ENCODE data around the gene TBC1D10A.
"Not testable (repeated sequence)": the region's sequence is repeated elsewhere in the genome, so short reads cannot be mapped to it uniquely, and the experiment has no call there.

The TBC1D10A gene

GRCh38 chr22:30347255-30347892, 20.6 kb upstream of the TBC1D10A start:
- H3K9ac ChIP-seq (ENCODE audit: low read length in 2 of 2): no peak overlapping the region
- H3K27me3 ChIP-seq (ENCODE audit: control insufficient read depth in 1 of 2, insufficient read depth in 2 of 2, low read length in 2 of 2): no peaks in the 10 kb centered on the region
- H3K36me3 ChIP-seq (ENCODE audit: control insufficient read depth in 2 of 2, insufficient read depth in 2 of 2, low read length in 2 of 2): peaks cover 64 to 73% of the 10 kb centered on the region in 2 donors
- peaks cover 6% of the 10 kb centered on the region for H3K4me1 ChIP-seq (ENCODE audit: control insufficient read depth, insufficient read depth, low read length)
- H3K27ac ChIP-seq (ENCODE audit: low read length): no peak overlapping the region
- H3K4me3 ChIP-seq (ENCODE audit: low read length in 2 of 2): no peak overlapping the region
- H3K9me3 ChIP-seq (ENCODE audit: control insufficient read depth in 2 of 2, low read length in 2 of 2): no peaks in the 10 kb centered on the region

GRCh38 chr22:30344447-30345200, 17.9 kb upstream of the TBC1D10A start:
- Histone ChIP-seq H3K36me3 (ENCODE audit: control insufficient read depth in 2 of 2, insufficient read depth in 2 of 2, low read length in 2 of 2) (peaks cover 73 to 82% of the 10 kb centered on the region in 2 donors), H3K27me3 (ENCODE audit: control insufficient read depth in 1 of 2, insufficient read depth in 2 of 2, low read length in 2 of 2) (no peaks in the 10 kb centered on the region), H3K4me1 (ENCODE audit: control insufficient read depth, insufficient read depth, low read length) (peaks cover 8% of the 10 kb centered on the region), H3K9me3 (ENCODE audit: control insufficient read depth in 2 of 2, low read length in 2 of 2) (no peaks in the 10 kb centered on the region), H3K9ac (ENCODE audit: low read length in 2 of 2) (no peak overlapping the region), H3K27ac (ENCODE audit: low read length) (no peak overlapping the region), H3K4me3 (ENCODE audit: low read length in 2 of 2) (no peak overlapping the region)

GRCh38 chr22:30340911-30341685, 14.4 kb upstream of the TBC1D10A start:
- Histone ChIP-seq H3K36me3 (ENCODE audit: control insufficient read depth in 2 of 2, insufficient read depth in 2 of 2, low read length in 2 of 2) (peaks cover 91 to 93% of the 10 kb centered on the region in 2 donors), H3K4me1 (ENCODE audit: control insufficient read depth, insufficient read depth, low read length) (peaks cover 6% of the 10 kb centered on the region), H3K27me3 (ENCODE audit: control insufficient read depth in 1 of 2, insufficient read depth in 2 of 2, low read length in 2 of 2) (no peaks in the 10 kb centered on the region), H3K9ac (ENCODE audit: low read length in 2 of 2) (no peak overlapping the region), H3K27ac (ENCODE audit: low read length) (no peak overlapping the region), H3K9me3 (ENCODE audit: control insufficient read depth in 2 of 2, low read length in 2 of 2) (no peaks in the 10 kb centered on the region), H3K4me3 (ENCODE audit: low read length in 2 of 2) (no peak overlapping the region)

GRCh38 chr22:30338802-30339201, 12.1 kb upstream of the TBC1D10A start:
- Histone ChIP-seq H3K36me3 (ENCODE audit: control insufficient read depth in 2 of 2, insufficient read depth in 2 of 2, low read length in 2 of 2) (peaks cover 88 to 92% of the 10 kb centered on the region in 2 donors), H3K9ac (ENCODE audit: low read length in 2 of 2) (no peak overlapping the region), H3K27me3 (ENCODE audit: control insufficient read depth in 1 of 2, insufficient read depth in 2 of 2, low read length in 2 of 2) (no peaks in the 10 kb centered on the region), H3K9me3 (ENCODE audit: control insufficient read depth in 2 of 2, low read length in 2 of 2) (no peaks in the 10 kb centered on the region), H3K4me3 (ENCODE audit: low read length in 2 of 2) (no peak overlapping the region), H3K27ac (ENCODE audit: low read length) (no peak overlapping the region), H3K4me1 (ENCODE audit: control insufficient read depth, insufficient read depth, low read length) (peaks cover 6% of the 10 kb centered on the region)

GRCh38 chr22:30338341-30338740, 11.6 kb upstream of the TBC1D10A start:
- H3K27ac ChIP-seq (ENCODE audit: low read length); H3K4me1 ChIP-seq (ENCODE audit: control insufficient read depth, insufficient read depth, low read length); H3K9me3 ChIP-seq (ENCODE audit: control insufficient read depth in 2 of 2, low read length in 2 of 2); H3K9ac ChIP-seq (ENCODE audit: low read length in 2 of 2); H3K4me3 ChIP-seq (ENCODE audit: low read length in 2 of 2); H3K27me3 ChIP-seq (ENCODE audit: control insufficient read depth in 1 of 2, insufficient read depth in 2 of 2, low read length in 2 of 2): not testable (repeated sequence)
- H3K36me3 ChIP-seq (ENCODE audit: control insufficient read depth in 2 of 2, insufficient read depth in 2 of 2, low read length in 2 of 2): peaks cover 86 to 93% of the 10 kb centered on the region in 2 donors

- H3K27ac ChIP-seq (ENCODE audit: low read length): no peak overlapping the region
- H3K4me1 ChIP-seq (ENCODE audit: control insufficient read depth, insufficient read depth, low read length): peaks cover 6% of the 10 kb centered on the region
- no peaks in the 10 kb centered on the region for H3K27me3 ChIP-seq (ENCODE audit: control insufficient read depth in 1 of 2, insufficient read depth in 2 of 2, low read length in 2 of 2)
- H3K4me3 ChIP-seq (ENCODE audit: low read length in 2 of 2): no peak overlapping the region
- H3K9me3 ChIP-seq (ENCODE audit: control insufficient read depth in 2 of 2, low read length in 2 of 2): no peaks in the 10 kb centered on the region
- no peak overlapping the region for H3K9ac ChIP-seq (ENCODE audit: low read length in 2 of 2)
- peaks cover 81 to 93% of the 10 kb centered on the region in 2 donors for H3K36me3 ChIP-seq (ENCODE audit: control insufficient read depth in 2 of 2, insufficient read depth in 2 of 2, low read length in 2 of 2)
Measured at GRCh38 chr22:30337461-30337778, 10.7 kb upstream of the TBC1D10A start.

- Histone ChIP-seq H3K4me3 (ENCODE audit: low read length in 2 of 2) (no peak overlapping the region), H3K9me3 (ENCODE audit: control insufficient read depth in 2 of 2, low read length in 2 of 2) (no peaks in the 10 kb centered on the region), H3K27ac (ENCODE audit: low read length) (no peak overlapping the region), H3K36me3 (ENCODE audit: control insufficient read depth in 2 of 2, insufficient read depth in 2 of 2, low read length in 2 of 2) (peaks cover 79 to 91% of the 10 kb centered on the region in 2 donors), H3K4me1 (ENCODE audit: control insufficient read depth, insufficient read depth, low read length) (peaks cover 6% of the 10 kb centered on the region), H3K9ac (ENCODE audit: low read length in 2 of 2) (no peak overlapping the region), H3K27me3 (ENCODE audit: control insufficient read depth in 1 of 2, insufficient read depth in 2 of 2, low read length in 2 of 2) (no peaks in the 10 kb centered on the region)
Measured at GRCh38 chr22:30336752-30337460, 10.2 kb upstream of the TBC1D10A start.

GRCh38 chr22:30335236-30335635, 8.5 kb upstream of the TBC1D10A start:
- H3K27ac ChIP-seq (ENCODE audit: low read length): no peak overlapping the region
- peaks cover 66 to 79% of the 10 kb centered on the region in 2 donors for H3K36me3 ChIP-seq (ENCODE audit: control insufficient read depth in 2 of 2, insufficient read depth in 2 of 2, low read length in 2 of 2)
- no peak overlapping the region for H3K4me3 ChIP-seq (ENCODE audit: low read length in 2 of 2)

GRCh38 chr22:30334646-30335045, 7.9 kb upstream of the TBC1D10A start:
- Histone ChIP-seq H3K27me3 (ENCODE audit: control insufficient read depth in 1 of 2, insufficient read depth in 2 of 2, low read length in 2 of 2) (no peaks in the 10 kb centered on the region), H3K9me3 (ENCODE audit: control insufficient read depth in 2 of 2, low read length in 2 of 2) (no peaks in the 10 kb centered on the region), H3K4me1 (ENCODE audit: control insufficient read depth, insufficient read depth, low read length) (no peaks in the 10 kb centered on the region), H3K4me3 (ENCODE audit: low read length in 2 of 2) (no peak overlapping the region), H3K36me3 (ENCODE audit: control insufficient read depth in 2 of 2, insufficient read depth in 2 of 2, low read length in 2 of 2) (peaks cover 60 to 73% of the 10 kb centered on the region in 2 donors), H3K27ac (ENCODE audit: low read length) (no peak overlapping the region), H3K9ac (ENCODE audit: low read length in 2 of 2) (no peak overlapping the region)

More at GRCh38 chr22:30335236-30335635, 8.5 kb upstream of the TBC1D10A start:
- H3K9me3 ChIP-seq (ENCODE audit: control insufficient read depth in 2 of 2, low read length in 2 of 2): no peaks in the 10 kb centered on the region
- no peaks in the 10 kb centered on the region for H3K27me3 ChIP-seq (ENCODE audit: control insufficient read depth in 1 of 2, insufficient read depth in 2 of 2, low read length in 2 of 2)
- no peak overlapping the region for H3K9ac ChIP-seq (ENCODE audit: low read length in 2 of 2)
- H3K4me1 ChIP-seq (ENCODE audit: control insufficient read depth, insufficient read depth, low read length): peaks cover 3% of the 10 kb centered on the region

- Histone ChIP-seq H3K4me3 (ENCODE audit: low read length in 2 of 2) (no peak overlapping the region), H3K27ac (ENCODE audit: low read length) (no peak overlapping the region), H3K27me3 (ENCODE audit: control insufficient read depth in 1 of 2, insufficient read depth in 2 of 2, low read length in 2 of 2) (no peaks in the 10 kb centered on the region), H3K9ac (ENCODE audit: low read length in 2 of 2) (no peak overlapping the region), H3K9me3 (ENCODE audit: control insufficient read depth in 2 of 2, low read length in 2 of 2) (no peaks in the 10 kb centered on the region), H3K4me1 (ENCODE audit: control insufficient read depth, insufficient read depth, low read length) (peaks cover under 1% of the 10 kb centered on the region), H3K36me3 (ENCODE audit: control insufficient read depth in 2 of 2, insufficient read depth in 2 of 2, low read length in 2 of 2) (peaks cover 51 to 63% of the 10 kb centered on the region in 2 donors)
Measured at GRCh38 chr22:30333707-30334087, 7.0 kb upstream of the TBC1D10A start.
